ENCODE measurements around the gene NFIA.

Gene NFIA

DNA sequence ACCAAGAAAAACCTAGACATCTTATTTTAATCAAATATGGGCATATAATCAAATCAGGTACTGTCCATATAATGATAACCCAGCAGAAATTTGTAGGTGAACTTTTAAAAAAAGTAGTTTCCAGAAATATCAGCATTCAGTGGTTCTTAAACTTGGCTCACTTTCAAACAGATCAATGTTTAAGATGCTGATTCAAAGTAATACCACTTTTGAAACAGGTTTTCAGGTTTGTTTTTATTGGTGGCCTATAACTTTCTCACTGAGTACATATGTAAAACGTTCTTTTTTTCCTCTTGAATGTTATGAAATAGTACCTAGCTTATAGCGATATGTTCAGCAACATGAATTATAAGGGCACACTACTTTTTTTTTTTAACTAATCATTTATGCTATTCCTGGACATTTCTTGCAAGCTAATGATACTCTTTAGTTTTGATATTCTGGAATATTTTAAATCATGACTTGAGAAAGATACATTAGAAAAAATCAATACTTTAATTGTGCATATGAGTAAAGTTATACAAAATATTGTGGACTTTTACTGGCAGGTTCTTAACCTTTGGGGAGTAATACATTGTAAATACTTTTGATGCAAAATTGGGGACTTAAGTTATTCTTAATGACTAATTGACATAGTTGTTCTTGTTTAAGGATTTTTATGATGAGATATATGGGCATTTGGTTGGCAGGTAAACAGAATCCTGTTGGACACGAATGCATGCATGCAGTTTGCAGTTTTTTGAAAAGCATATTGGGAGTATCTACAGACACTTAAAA, 3.0 kb downstream of the NFIA start:
- no peak for DNase-seq

DNA sequence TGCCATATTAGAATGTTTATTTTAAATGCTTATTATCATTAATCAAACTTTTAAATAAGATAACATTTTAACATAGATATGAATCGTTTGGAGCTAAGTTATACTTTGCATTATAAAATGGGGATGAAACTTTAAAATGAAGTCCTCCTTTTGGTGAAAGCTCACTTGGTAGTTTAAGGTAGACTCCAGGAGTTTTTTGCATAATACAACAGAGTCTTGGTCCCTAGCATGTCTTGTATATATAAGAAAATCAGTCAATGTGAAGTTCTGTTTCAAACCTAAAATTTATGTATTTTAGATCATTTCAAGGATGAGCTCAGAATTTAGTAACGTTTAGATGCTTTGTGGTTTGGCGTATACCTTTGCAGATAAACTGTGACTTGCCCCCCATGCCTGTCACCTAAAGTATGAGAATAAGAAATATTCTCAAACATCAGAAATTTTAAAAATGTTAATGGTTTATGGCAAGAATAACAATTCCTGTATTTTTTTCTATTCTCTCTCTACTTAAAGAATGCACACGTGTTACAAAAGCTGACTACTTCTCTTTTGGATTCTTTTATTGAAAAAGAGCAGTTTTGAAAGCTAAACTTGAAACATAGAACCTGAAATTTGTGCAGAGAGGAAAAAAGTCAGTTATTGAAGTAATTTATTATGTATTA, 3.8 kb downstream of the NFIA start:
- DNase-seq, result no peak

DNA sequence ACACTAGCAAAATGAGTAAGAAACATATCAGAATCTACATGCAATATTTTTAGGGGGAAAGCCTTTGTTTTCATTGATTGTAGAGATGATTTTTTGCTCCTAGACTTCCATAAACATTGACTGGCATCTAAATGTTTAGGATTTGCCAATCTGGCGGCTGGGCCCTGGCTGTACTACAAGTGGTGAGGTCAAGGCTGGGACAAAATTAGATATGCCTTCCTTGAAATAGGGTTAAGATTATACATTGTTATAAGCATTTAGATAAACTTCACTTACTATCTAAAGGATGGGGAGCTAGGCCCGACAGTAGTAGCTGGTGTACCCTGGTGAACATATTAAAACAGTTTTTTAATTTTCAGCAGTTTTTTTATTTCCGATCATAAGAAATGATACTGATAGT, 5.2 kb downstream of the NFIA start:
- DNase-seq, result no peak

DNA sequence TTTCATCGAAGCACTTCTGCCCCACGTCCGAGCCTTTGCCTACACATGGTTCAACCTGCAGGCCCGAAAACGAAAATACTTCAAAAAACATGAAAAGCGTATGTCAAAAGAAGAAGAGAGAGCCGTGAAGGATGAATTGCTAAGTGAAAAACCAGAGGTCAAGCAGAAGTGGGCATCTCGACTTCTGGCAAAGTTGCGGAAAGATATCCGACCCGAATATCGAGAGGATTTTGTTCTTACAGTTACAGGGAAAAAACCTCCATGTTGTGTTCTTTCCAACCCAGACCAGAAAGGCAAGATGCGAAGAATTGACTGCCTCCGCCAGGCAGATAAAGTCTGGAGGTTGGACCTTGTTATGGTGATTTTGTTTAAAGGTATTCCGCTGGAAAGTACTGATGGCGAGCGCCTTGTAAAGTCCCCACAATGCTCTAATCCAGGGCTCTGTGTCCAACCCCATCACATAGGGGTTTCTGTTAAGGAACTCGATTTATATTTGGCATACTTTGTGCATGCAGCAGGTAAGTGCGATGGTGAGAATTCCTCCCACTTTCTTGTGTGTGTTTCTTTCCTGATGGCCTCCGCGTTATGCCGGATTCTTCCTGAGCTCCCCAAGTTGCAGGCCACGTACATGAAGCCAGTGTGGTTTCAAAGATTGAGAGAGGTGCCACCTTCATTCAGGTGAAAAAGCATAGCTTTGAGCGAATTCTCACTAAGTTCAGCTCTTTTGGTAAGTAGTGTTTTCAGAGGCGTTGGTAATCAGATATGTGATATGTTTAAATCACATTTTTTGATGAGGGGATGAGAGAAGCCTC, 6.0 kb downstream of the NFIA start:
- no peak for DNase-seq

DNA sequence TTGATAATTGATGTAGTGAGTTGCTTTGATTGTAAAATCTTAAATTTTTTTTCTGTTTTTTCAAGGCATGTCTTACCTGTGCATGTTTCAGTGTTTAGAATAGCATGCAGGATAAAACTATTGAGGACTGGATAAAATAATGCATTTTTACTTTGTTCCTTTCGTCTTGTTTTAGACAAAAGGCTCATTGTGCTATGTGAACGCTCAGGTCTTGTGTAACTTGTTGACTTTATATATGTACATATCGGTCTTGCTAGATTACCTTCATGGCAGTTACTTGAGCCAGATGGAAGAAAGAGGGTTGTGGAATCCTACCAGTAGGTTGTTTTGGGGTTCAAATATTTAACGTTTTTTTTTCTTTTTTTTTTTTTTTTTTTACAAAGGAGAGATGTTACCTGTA, 7.0 kb downstream of the NFIA start:
- DNase-seq, result no peak

DNA sequence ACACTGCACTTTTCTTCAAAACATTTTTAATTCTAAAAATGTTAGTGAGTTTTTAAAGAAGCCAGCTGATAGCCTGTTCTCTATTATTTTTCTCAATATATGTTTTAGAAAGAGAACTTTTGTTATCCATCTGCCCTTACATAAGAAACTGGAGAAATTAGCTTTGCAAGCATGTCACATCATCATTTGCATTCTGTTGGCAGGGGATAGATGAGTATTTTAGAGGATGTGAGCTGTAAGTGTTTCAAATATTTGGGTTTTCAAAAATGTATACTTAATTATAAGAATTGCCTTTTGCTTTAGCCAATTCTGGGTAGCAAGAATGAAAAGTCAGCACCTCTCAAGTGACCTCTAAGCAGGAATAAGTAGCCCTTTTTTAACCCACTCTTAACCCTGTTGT, 7.4 kb downstream of the NFIA start:
- DNase-seq, result no peak

DNA sequence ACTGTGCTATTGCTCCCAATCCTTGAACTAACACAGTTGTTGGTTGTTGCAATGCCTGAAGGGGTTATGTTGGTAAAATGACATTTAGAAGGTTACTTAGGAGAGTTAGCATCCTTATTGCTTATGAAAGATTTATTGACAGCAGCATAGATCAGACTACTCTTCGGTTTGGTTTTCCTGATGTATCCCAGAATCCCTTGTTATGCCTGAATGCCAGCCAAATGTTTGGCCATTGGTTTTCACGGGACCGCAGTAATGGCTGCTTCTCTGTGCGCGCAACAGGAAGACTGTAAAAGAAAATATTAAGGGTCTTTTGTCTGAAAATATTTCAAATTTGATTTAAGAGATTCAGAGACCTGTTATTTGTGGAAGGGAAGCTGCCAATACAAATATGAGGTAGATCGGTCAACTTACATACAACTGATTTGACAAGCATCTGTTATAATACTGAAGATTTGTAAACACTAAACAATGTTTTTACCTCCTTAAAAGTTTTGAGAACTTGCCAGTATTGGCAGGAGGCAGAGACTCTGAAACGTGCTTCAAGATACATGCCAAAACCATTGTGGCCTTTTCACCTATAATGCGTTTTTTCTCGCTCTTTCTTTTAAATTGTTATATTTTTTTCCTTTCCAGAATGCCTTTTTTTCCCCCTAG, 8.3 kb downstream of the NFIA start:
- DNase-seq, result no peak

DNA sequence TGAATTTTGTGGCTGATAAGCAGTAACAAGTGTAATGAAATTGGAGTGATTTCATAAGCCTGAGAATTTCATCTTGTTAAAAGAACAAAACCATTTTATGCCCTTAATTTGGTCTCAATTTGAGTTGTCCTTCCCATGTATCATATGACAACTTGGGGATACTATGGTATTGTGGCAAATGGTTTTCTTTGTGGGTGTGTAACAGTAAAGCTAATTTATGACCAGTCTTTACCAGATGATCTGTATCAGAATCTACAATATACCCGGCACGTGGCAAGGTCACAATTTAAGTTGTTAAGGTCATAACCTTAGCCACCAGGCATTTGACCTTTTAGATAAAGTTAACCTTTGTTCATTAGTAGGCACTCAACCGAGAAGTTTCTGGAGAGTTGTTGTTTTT, 9.1 kb downstream of the NFIA start:
- no peak for DNase-seq

DNA sequence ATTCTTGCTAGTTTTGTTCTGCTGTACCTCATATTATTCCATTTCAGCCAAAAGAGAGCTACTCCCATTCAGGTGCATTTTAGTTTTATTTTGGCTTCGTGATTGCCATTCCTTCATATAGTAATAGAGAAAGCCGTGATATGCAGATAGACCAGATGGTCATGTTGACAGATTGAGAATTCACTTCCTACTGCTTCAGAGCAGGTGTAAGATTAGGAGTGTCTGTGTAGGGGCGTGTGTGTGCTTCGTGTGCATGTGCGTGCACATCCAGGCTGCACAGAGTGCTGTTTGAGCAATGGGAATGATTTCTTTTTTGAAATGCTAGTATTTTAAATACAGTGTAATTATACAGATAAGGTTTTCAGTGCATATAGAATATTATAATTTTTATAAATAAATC, 10.3 kb downstream of the NFIA start:
- DNase-seq, result peak; percentile 54 to 70

DNA sequence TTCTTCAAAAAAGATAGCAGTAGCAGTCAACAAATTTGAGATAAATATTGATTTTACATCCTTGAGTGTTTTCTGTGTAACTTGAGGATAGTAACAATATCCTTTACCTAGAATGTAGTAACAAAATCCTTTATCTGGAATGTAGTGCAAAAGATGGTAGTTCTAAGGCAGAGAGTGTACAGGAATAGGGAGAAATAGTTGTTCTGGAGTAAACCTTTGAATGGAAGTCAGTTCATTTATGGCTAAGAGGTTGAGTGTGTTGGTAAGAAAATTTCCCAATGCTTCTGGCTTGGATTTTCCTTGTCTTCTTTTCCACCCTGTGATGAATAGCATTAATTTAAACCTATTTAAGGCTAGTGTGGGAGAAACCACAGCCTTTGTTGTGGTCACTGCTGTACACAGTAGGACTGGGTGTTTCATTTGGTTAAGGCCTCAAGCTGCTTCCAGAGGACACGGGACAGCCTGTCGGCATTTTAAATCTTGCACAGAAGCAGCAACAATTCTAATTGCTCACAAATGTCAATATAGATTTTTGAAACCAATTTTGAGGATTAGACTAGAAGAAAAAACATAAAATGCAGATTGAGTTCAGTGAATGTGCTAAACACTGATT, 11.3 kb downstream of the NFIA start:
- no peak for DNase-seq

DNA sequence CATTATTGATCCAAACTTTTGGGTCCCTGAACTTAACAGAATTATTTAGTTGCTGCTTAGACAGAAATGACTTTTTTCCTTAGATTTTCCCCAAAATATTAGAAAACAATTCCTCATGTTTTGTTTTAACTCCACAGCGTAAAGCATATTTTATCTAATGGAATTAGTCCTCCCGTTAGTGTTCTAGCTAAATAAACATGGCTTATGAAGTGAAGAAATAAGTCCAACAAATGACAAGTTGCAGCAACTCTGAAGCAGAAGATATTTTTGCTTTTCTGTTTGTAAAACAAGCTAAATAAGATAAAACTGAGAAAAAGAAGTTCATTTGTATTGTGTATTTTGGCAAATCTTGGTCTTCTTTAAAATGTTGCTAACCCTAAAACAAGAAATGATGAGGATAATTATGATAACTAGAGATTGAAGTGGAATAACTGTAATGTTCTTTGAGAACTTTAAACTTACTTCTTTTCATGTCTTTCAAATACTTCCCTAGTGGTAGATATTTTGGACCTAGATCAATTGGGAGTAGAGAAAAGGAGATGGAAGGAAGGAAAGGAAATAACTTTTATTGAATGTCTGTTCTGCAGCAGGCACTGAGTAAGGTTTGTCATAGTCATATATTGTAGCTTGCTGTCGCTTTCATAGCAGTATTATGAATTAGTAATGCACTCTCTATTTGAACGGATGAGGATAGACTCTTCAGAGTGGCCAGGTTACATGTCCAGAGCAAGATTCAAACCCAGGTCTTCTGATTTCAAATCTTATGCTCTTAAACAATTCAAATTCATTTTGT, 12.5 kb downstream of the NFIA start:
- no peak for DNase-seq

DNA sequence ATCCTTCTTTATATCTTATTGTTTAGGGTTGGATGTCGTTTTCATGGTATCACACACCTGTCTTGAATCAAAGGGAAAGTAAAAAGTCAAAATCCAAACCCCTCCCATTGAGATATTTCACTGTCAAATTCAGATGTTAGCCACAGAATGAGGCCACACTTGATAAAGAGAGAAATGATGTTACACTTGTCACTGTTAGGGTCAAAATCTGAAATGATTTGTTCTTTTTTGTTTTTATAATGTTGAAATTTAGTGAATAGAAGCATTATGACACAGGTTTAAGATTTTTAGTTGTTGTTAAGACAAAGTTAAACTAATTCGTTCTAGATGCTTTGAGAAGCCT, 13.1 kb downstream of the NFIA start:
- no peak for DNase-seq

DNA sequence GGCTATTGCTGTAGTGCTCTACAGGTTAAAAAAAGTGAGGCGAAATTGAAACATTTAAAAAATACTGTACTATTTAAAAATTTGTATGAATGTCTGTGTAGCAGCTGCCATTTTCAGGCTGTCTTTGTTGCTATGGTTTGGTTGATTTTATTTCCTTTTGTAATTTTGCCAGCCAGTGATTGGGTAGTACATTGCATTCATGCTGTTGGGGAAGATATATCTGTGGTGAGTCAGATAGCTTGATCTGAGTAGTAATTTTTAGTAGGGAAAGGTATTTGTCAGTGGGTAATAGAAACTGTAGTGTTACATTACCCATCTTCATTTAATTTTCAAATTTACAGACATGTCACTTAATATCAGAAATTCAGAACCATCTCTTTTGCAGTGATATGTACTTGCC, 15.0 kb downstream of the NFIA start:
- no peak for DNase-seq

DNA sequence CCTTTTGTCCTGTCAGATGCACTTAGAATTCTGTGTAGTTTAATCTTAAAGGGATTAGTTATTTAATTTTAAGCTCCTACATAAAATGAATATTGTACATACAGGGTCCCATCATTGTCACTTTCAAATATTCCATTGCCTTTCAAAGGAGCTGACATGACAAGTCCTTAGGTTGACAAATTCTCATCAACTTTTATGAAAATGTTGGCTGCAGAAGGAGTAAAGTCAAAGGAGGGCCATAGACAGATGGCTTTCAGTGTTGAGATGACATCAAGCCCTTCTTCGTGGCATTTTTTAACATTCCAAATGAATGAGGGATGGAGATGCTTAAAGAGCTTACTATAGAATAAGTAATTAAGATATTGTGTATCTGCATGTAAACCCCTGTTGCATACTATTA, 15.4 kb downstream of the NFIA start:
- DNase-seq, result no peak

DNA sequence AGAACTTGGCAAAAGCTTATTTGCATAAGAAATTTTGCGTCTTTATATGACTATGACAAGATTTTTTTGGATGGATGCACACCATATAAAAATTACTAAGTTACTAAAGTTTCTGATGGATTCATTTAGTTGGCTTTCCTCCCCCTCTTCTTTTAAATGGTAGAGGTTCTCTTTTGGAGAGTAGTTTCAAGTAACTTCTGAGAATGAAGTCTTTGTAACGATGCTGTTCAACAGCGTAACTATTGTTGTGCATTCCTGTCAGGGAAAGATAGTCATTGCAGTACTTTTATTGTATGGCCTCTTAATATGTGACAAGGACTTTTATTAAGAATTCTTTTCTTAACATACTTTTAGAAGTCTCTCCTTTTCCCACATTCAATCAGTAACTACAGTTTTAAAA, 16.0 kb downstream of the NFIA start:
- DNase-seq, result no peak

DNA sequence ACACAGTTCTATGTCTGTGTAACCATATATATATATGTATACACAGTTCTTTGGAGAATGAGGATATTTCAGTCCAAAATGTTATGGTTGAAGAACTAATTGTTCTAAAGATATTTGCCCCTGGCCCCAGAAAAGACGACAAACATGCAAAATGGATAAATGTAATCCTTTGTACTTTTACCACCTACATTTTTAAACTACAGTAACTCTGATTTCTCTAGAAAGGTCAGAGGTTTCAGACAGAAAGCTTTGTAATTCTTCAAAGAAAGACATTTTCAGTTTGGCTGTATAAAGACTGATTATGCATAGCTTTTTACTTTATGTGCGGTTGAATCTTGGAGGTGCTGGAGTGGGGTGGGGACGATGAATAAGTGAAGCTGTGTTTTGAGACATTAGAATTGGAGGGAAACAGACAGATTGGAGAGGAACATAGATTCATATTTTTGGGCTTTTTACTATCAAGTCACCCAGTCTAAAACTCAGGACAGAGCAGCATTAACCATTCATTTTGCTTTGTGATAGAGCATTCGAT, 16.6 kb downstream of the NFIA start:
- no peak for DNase-seq

DNA sequence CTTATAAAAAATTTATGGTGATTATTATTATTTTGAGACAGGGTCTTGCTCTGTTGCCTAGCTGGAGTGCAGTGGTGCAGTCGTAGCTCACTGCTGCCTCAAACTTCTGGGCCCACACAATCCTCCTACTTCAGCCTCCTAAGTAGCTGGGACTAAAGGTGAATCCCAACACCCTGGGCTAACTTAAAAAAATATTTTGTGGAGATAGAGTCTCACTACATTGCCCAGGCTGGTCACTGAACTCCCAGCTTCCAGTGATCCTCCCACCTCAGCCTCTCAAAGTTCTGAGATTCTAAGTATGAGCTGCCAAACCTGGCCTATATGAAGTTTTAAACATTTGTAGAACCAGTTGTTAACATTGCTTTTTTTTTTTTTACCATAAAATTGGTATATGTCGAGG, 18.2 kb downstream of the NFIA start:
- DNase-seq, result no peak

DNA sequence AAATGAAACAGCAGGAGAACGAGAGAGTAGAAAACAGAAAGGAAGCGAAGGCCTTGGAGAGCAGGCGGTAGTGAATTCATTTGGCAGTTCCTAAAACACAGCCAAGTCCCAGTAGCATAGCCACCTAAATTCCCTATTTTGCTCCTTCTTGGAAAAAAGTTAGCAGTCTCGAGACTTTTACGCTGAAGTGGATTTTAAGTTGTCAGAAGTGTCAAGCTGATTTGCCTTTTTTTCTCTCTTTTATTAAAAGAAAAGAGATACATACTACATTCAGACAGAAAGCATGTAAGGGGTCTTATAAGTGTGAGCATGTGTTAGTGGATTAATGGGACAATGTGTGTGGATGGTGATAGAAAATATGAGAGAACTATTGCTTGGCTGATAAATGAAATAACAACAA, 19.2 kb downstream of the NFIA start:
- DNase-seq, result no peak

DNA sequence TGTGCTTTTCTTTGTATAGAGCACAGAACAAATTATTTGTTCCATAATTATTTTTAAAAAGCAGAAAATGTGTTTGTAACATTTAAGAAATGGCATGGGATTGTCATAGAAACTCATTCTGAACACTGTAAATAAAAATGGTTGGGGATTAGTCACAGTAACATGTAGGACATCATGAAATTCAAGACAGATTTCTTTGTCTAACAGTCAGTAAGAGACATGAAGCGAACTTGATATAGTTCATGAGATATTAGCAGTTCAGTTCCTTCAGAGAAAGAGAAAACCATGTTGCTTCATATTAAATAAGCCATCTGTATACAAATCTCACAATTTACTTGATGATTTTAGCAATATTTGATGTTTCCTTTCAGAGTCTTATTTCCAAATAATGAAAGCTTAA, 19.7 kb downstream of the NFIA start:
- no peak for DNase-seq

DNA sequence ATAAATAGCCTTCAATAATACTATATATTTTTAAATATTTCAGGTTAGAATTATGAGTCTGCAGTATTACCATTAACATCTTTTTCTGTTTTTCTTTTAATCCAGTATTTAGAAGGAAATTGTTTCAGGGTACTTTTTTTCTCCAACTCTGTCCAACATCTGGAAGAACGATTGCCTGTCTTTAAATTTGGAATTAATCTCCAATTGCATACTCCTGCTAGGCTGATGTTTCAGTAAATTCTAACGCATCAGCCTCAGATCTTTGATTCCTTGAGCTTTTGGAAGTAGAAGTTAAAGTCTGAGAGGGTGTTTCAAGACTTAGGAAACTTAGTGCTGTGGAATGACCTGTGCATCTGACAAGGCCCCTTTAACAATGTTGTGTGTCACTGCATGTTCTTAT, 20.3 kb downstream of the NFIA start:
- DNase-seq, result no peak

DNA sequence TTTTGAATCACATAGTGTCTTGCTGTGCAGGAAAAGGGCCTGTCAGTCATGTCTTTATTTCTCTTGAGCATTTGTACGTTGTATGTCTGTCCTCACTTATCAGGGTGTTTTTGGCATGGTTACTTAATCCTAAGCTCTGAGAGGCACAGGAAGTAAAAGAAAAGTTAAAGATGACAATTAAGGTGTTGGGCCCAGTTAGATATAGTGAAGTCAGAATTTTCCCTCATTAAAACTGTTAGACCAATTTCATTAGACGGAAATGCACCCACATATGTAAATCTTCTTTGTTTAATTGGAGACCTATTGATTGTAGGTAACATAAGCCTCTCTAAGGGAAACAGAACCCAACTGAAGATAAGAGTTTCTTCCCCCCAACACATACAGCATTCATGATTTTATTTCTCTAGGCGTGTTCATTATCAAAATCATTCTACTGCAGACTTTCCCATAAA, 21.9 kb downstream of the NFIA start:
- DNase-seq, result no peak

DNA sequence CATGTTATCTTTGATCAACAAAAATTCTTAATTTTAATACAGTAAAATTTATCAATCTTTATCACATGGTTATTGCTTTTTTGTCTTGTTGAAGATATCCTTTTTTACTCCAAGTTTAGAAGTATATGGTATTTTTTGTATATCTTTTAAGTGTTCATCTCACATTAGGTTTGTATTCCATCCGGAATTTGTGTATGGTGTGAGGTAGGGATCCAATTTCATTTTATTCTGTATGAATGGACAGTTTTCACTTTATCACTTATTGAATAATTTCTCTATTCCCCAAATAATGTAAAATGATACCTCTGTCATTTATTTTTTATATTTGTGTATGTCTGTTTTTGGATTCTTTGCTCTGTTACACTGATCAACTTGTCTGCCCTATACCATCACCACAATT, 25.3 kb downstream of the NFIA start:
- DNase-seq, result no peak

Data from SHP77 (cell line).